Mucosa of descending colon (tissue), 3 donors: ENCODE measurements around the gene GOLGA6D. TPM values are rescaled to one million over a fixed set of nuclear protein-coding genes. Genes with fewer than 3 reads are reported as not detected.
"Not testable (repeated sequence)": the region's sequence is repeated elsewhere in the genome, so short reads cannot be mapped to it uniquely, and the experiment has no call there.

Experiments used
- ATAC-seq: fragments of 200-7000 bp; cut with Tn5 transposase; one replicate; pipeline ENCODE4 v1.9.1; 2020; ENCODE audit warnings: mild to moderate bottlenecking, moderate library complexity
- DNase-seq, 3 donors: peaks; one replicate each; pipeline ENCODE4 v3.0.0-alpha.2; 2020
- H3K36me3 ChIP-seq: fragments of 200-600 bp; one replicate; pipeline ENCODE4 v1.8.0; 2021; ENCODE audit warnings: low read depth, mild to moderate bottlenecking
- H3K4me1 ChIP-seq: fragments of 200-600 bp; one replicate; pipeline ENCODE4 v1.8.0; 2021; ENCODE audit warnings: low read depth, mild to moderate bottlenecking
- H3K4me3 ChIP-seq: fragments of 200-600 bp; one replicate; pipeline ENCODE4 v1.8.0; 2021; ENCODE audit warnings: mild to moderate bottlenecking
- H3K9me3 ChIP-seq: fragments of 200-600 bp; one replicate; pipeline ENCODE4 v1.8.0; 2021; ENCODE audit warnings: mild to moderate bottlenecking
- CTCF ChIP-seq: fragments of 200-600 bp; IDR thresholded peaks from one replicate; pipeline ENCODE4 v1.8.0; 2022; ENCODE audit warnings: antibody characterized with exemption, mild to moderate bottlenecking
- intact Hi-C, 2 donors: fragments of 100-400 bp; cut with DNase I in 1 of 2; cut with micrococcal nuclease in 1 of 2; formaldehyde crosslinking; loops; one replicate each; pipeline versions ENCODE4 v1.11.0 to v1.11.1; 2022; cut with DNase I, micrococcal nuclease
- total RNA-seq, 3 donors: library from RNA; stranded (reverse); fragmentation: NEBNext Ultra II Directional in 2 of 3; extraction: Animal tissue kit (Norgen Biotek cat#: 25700) in 2 of 3; gene quantifications; one replicate each; pipeline versions ENCODE4 v1.2.1 to v1.2.4, GENCODE V29; 2021 to 2023
- donor health status: DM: no; HTN: no; CAD: no; lungs with moderate emphysema.
- donor health status: DM: no; HTN: no; CAD: no.
- donor health status: DM: no; HTN: yes; CAD: no.

GOLGA6D gene
- total RNA-seq, 3 donors from 2014 or later = not detected

- DNase-seq (no peak), ATAC-seq (no peak)
- no peaks in the 10 kb centered on the region for H3K4me1 ChIP-seq
- no peak for TF ChIP-seq CTCF
- intact Hi-C loops = no loop called here
- H3K9me3 ChIP-seq = no peaks in the 10 kb centered on the region
- no peak overlapping the region for H3K4me3 ChIP-seq
- no peaks in the 10 kb centered on the region for H3K36me3 ChIP-seq
These were observed 45.2 kb upstream of the GOLGA6D start for GRCh38 chr15:75237316-75237982.

- H3K4me3 ChIP-seq = no peak overlapping the region
- H3K4me1 ChIP-seq = no peaks in the 10 kb centered on the region
- DNase-seq (no peak), ATAC-seq (no peak)
- H3K36me3 ChIP-seq = no peaks in the 10 kb centered on the region
- H3K9me3 ChIP-seq = no peaks in the 10 kb centered on the region
- no peak for TF ChIP-seq CTCF
- intact Hi-C loops = no loop called here
These were observed 44.5 kb upstream of the GOLGA6D start for GRCh38 chr15:75238150-75238549.

- H3K4me1 ChIP-seq, H3K36me3 ChIP-seq, H3K4me3 ChIP-seq, intact Hi-C loops, H3K9me3 ChIP-seq, DNase-seq, ATAC-seq: not testable (repeated sequence)
These were observed 36.9 kb upstream of the GOLGA6D start for GRCh38 chr15:75245741-75246140.

GRCh38 chr15:75248991-75249390, 33.6 kb upstream of the GOLGA6D start:
- DNase-seq, intact Hi-C loops, H3K9me3 ChIP-seq, ATAC-seq, H3K4me3 ChIP-seq, H3K36me3 ChIP-seq, H3K4me1 ChIP-seq: not testable (repeated sequence)

GRCh38 chr15:75249726-75250125, 32.9 kb upstream of the GOLGA6D start:
- ATAC-seq (no peak), DNase-seq (no peak)
- intact Hi-C loops = no loop called here
- Histone ChIP-seq H3K4me3 (no peak overlapping the region), H3K9me3 (no peaks in the 10 kb centered on the region), H3K36me3 (no peaks in the 10 kb centered on the region), H3K4me1 (no peaks in the 10 kb centered on the region)
- no peak for TF ChIP-seq CTCF

- H3K4me3 ChIP-seq, H3K9me3 ChIP-seq, ATAC-seq, H3K4me1 ChIP-seq, H3K36me3 ChIP-seq, DNase-seq, intact Hi-C loops: not testable (repeated sequence)
These were observed 31.3 kb upstream of the GOLGA6D start for GRCh38 chr15:75251343-75251742.

GRCh38 chr15:75252285-75252684, 30.4 kb upstream of the GOLGA6D start:
- DNase-seq, H3K4me1 ChIP-seq, ATAC-seq, H3K9me3 ChIP-seq, intact Hi-C loops, H3K4me3 ChIP-seq, H3K36me3 ChIP-seq: not testable (repeated sequence)

- not testable (repeated sequence) for ATAC-seq, H3K36me3 ChIP-seq, H3K4me3 ChIP-seq
These were observed 24.6 kb upstream of the GOLGA6D start, which contains the start of gene GOLGA6C for GRCh38 chr15:75258034-75258433. Gene GOLGA6C, plus strand, starts transcription at chr15:75258334. Its CDS starts 265 bp downstream, at chr15:75258599.

GRCh38 chr15:75258620-75259343, 23.9 kb upstream of the GOLGA6D start:
- intact Hi-C loops, ATAC-seq, H3K9me3 ChIP-seq, H3K4me3 ChIP-seq, DNase-seq, H3K4me1 ChIP-seq, H3K36me3 ChIP-seq: not testable (repeated sequence)

More at GRCh38 chr15:75258034-75258433, 24.6 kb upstream of the GOLGA6D start, which contains the start of gene GOLGA6C:
- intact Hi-C loops, DNase-seq, H3K4me1 ChIP-seq, H3K9me3 ChIP-seq: not testable (repeated sequence)

GRCh38 chr15:75259873-75260272, 22.8 kb upstream of the GOLGA6D start:
- H3K4me1 ChIP-seq, ATAC-seq, H3K9me3 ChIP-seq, H3K4me3 ChIP-seq, DNase-seq, intact Hi-C loops, H3K36me3 ChIP-seq: not testable (repeated sequence)

GRCh38 chr15:75273751-75274359, 8.8 kb upstream of the GOLGA6D start:
- H3K4me3 ChIP-seq, H3K36me3 ChIP-seq: not testable (repeated sequence)

More at GRCh38 chr15:75273751-75274359, 8.8 kb upstream of the GOLGA6D start:
- H3K9me3 ChIP-seq, H3K4me1 ChIP-seq, ATAC-seq, DNase-seq, intact Hi-C loops: not testable (repeated sequence)
